ENCODE measurements around the gene MSANTD1.

MSANTD1 gene

GRCh38 chr4:3234171-3235029, 14.6 kb upstream of the MSANTD1 start:
- no peak for DNase-seq

GRCh38 chr4:3235030-3235345, 14.0 kb upstream of the MSANTD1 start:
- DNase-seq, result no peak

- no peak for DNase-seq
Observed at GRCh38 chr4:3235581-3235980, 13.4 kb upstream of the MSANTD1 start.

GRCh38 chr4:3236326-3236878, 12.6 kb upstream of the MSANTD1 start:
- no peak for DNase-seq

- DNase-seq, result no peak
Observed at GRCh38 chr4:3237266-3237665, 11.7 kb upstream of the MSANTD1 start.

GRCh38 chr4:3237712-3238560, 11.0 kb upstream of the MSANTD1 start:
- DNase-seq, result no peak

- DNase-seq, result no peak
Observed at GRCh38 chr4:3238721-3239120, 10.2 kb upstream of the MSANTD1 start.

- DNase-seq, result no peak
Observed at GRCh38 chr4:3239303-3239702, 9.7 kb upstream of the MSANTD1 start.

GRCh38 chr4:3239998-3240920, 8.7 kb upstream of the MSANTD1 start:
- no peak for DNase-seq

GRCh38 chr4:3240936-3241522, 7.9 kb upstream of the MSANTD1 start:
- no peak for DNase-seq

GRCh38 chr4:3241898-3242524, 6.9 kb upstream of the MSANTD1 start:
- no peak for DNase-seq

- DNase-seq, result peak; percentile 35
Observed at GRCh38 chr4:3243136-3243780, 5.7 kb upstream of the MSANTD1 start.

- DNase-seq, result no peak
Observed at GRCh38 chr4:3244002-3244401, 5.0 kb upstream of the MSANTD1 start.

GRCh38 chr4:3244747-3245146, 4.2 kb upstream of the MSANTD1 start:
- DNase-seq, result no peak

- no peak for DNase-seq
Observed at GRCh38 chr4:3245676-3246075, 3.3 kb upstream of the MSANTD1 start.

GRCh38 chr4:3246458-3247398, 2.2 kb upstream of the MSANTD1 start:
- DNase-seq, result no peak

- no peak for DNase-seq
Observed at GRCh38 chr4:3247399-3248177, 1.4 kb upstream of the MSANTD1 start.

- no peak for DNase-seq
Observed at GRCh38 chr4:3248178-3248480, 830 bp upstream of the MSANTD1 start.

GRCh38 chr4:3249711-3250437, 915 bp downstream of the MSANTD1 start:
- DNase-seq, result no peak
